Prostate gland (tissue), 2 donors: ENCODE results near the gene KLHL29.

Experiments
- POLR2A ChIP-seq: fragments of 450-650 bp; IDR thresholded peaks from one replicate; pipeline ENCODE4 v1.6.1; 2016; ENCODE audit warnings: antibody characterized with exemption, mild to moderate bottlenecking
- POLR2AphosphoS5 ChIP-seq: sonication (generic); formaldehyde crosslinking; IDR thresholded peaks from one replicate; pipeline ENCODE4 v1.6.1; 2017; ENCODE audit warnings: antibody characterized with exemption
- TF ChIP-seq, protein P1 (sequence below), 4 experiments: fragments of 200-600 bp in 2 of 4; fragments of 450-650 bp in 2 of 4; sonication (generic) in 2 of 4; IDR thresholded peaks; 1 replicate in 3 of 4; 2 replicates in 1 of 4; pipeline ENCODE4 v1.5.1; 2016 to 2019; ENCODE audit warnings: antibody characterized with exemption in 4 of 4, mild to moderate bottlenecking in 2 of 4, moderate library complexity in 2 of 4

DNA sequence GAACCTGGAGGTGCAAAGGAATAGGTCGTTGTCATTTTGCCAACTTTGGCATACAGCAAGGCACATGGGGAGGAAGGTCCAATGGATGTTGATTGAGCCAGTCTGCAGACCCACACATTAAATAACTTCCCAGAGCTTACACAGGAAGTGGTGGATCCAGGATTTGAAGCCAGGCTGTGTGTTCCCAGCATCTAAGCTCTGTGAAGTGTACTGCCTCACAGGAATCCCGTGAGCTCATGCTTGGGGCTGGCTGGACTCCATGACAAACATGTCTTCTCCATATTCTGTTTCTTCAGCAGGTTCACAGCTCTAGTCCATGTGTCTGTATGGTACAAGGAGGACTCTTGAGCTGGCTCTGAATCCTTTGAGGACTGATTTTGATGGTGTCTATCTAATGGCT lies 63.9 kb downstream of the KLHL29 start:
- TF ChIP-seq, protein P1, sequence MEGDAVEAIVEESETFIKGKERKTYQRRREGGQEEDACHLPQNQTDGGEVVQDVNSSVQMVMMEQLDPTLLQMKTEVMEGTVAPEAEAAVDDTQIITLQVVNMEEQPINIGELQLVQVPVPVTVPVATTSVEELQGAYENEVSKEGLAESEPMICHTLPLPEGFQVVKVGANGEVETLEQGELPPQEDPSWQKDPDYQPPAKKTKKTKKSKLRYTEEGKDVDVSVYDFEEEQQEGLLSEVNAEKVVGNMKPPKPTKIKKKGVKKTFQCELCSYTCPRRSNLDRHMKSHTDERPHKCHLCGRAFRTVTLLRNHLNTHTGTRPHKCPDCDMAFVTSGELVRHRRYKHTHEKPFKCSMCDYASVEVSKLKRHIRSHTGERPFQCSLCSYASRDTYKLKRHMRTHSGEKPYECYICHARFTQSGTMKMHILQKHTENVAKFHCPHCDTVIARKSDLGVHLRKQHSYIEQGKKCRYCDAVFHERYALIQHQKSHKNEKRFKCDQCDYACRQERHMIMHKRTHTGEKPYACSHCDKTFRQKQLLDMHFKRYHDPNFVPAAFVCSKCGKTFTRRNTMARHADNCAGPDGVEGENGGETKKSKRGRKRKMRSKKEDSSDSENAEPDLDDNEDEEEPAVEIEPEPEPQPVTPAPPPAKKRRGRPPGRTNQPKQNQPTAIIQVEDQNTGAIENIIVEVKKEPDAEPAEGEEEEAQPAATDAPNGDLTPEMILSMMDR (IDR thresholded peaks at IDR 0.05), result no peak
- TF ChIP-seq POLR2AphosphoS5 (no peak), POLR2A (no peak)
